GM12874 (cell line): ENCODE measurements around the gene TSPAN14.

Experiments
- CTCF ChIP-seq: IDR thresholded peaks from 2 replicates; pipeline ENCODE4 v1.5.1; 2011; ENCODE audit warnings: low read depth, mild to moderate bottlenecking, control low read depth, low read length, moderate library complexity; ENCODE audit not compliant: insufficient read depth

The TSPAN14 gene

GRCh38 chr10:80415734-80416478 is 38.2 kb upstream of the TSPAN14 start:
- TF ChIP-seq CTCF: no peak

GRCh38 chr10:80416479-80417098 is 37.5 kb upstream of the TSPAN14 start:
- no peak for TF ChIP-seq CTCF

GRCh38 chr10:80421050-80421706 is 32.9 kb upstream of the TSPAN14 start:
- TF ChIP-seq CTCF: no peak

- no peak for TF ChIP-seq CTCF
Measured at GRCh38 chr10:80421707-80422536, 32.2 kb upstream of the TSPAN14 start.

GRCh38 chr10:80425901-80426300 is 28.2 kb upstream of the TSPAN14 start:
- TF ChIP-seq CTCF: no peak

GRCh38 chr10:80427541-80427940 is 26.6 kb upstream of the TSPAN14 start:
- no peak for TF ChIP-seq CTCF

- no peak for TF ChIP-seq CTCF
Measured at GRCh38 chr10:80429521-80429973, 24.6 kb upstream of the TSPAN14 start.
